Skeletal muscle cell (primary cell): Measurements from ENCODE around the gene PDE4DIP.
"Not testable (repeated sequence)": the region's sequence is repeated elsewhere in the genome, so short reads cannot be mapped to it uniquely, and the experiment has no call there.

Source experiments
- DNase-seq: peaks from one replicate; pipeline ENCODE4 v3.0.0-alpha.2; 2010; ENCODE audit warnings: low read depth
- H3K4me3 ChIP-seq: 2 replicates; pipeline ENCODE4 v1.5.1; 2011; ENCODE audit warnings: low read depth, mild to moderate bottlenecking, control low read depth, low read length, moderate library complexity

Gene PDE4DIP

DNA sequence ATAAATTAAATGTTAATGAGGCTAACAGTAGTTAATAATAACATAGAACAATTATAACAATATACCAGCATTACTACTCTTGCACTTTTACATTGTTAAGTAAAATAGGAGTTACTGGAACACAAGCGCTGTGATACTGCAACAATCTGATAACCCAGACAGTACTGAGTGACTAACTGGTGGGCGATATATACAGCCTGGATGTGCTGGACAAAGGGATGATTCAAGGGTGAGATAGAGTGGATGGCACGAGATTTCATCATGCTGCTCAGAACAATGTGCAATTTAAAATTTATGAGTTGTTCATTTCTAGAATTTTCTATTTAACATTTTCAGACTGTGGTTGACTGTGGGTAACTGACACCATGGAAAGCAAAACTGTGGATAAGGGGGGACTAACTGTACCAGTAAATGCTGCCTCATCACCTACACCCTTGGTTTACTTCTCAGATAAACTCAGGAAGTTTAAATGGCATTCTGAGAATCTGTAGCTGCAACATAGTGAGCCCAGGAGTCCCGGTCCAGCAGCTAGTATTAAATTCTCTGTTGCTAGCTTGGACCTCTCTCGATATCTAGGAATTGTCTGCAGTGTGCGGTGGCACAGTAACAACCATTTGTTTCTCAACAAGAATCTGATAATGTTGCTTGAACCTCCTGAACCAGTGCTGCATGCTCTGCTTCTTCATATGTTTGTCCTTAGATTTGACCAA, 24.9 kb downstream of the PDE4DIP start:
- not testable (repeated sequence) for H3K4me3 ChIP-seq, DNase-seq

GRCh38 chr1:148869634-148869961, 25.4 kb downstream of the PDE4DIP start:
- not testable (repeated sequence) for DNase-seq

DNA sequence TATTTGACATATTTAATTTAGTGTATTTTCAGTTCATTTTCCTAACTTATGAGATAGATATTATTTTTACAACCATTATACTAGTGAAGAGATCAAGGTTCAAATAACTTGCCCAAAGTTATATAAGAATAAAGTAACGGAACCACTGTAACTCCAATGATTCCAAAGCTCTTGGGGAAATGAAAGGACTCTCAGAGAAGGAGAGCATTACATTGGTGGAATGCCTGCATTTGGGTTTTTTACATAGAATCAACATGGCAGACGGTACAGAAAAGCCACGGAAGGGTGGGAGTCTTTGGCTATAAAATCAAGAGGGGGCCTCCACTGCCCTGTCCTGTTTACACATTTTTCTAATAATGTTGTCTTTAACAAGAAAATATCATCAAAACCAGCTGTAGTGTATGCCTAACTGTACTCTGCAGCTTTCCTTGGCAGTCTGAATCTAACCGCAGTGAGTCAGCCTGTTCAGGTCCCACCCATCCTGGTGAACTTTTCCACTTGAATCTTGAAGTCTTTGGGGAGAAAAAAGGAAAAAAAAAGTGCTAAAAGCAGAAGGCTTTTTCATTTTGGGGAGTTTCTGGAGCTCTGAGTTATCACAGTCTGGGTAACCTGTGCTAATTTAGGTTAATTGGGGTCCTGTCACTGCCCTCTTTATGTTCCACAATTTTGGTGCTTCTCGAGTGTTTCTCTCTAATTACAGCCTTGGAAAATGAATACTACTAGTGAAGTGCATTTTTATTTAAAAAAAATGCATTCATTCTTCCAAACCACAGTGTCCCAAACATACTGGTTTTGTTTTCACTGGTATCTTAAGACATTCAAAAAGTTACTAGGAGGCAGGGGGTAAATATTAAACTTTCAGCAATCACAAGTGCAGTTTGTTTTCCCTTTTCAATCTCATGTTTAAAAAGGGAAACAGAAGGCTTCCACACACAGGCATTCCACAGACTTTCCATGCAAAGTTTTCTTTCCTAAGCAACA, 30.5 kb downstream of the PDE4DIP start:
- not testable (repeated sequence) for H3K4me3 ChIP-seq, DNase-seq

More at GRCh38 chr1:148869634-148869961, 25.4 kb downstream of the PDE4DIP start:
- not testable (repeated sequence) for H3K4me3 ChIP-seq

DNA sequence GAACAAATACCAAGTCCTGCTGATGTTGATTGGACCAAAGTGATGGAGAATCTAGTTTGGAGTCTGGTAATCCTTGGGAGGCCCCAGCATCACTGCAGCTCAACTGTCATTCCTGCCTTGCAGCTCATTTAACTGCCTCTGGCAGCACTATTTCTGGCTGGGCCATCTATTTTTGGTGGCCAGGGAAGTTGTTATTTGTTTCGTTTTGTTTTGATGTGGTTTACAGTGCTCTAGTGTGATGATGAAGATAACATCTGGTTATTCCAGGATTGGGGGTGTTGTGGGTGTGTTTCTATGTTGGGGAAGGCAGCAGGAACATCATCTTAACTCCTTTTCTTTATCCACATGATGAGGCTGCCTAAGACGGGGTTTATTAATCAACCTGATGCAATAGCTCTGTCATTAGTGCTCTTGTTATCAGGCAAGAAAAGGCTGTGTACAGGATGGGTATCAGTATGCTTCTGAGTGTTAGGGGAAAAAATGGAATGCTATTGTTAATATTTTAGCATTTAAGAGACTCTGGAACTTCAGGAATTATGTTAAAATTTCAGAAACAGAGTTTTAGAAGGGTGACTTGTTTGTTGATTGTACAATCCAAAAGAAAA, 35.7 kb downstream of the PDE4DIP start:
- H3K4me3 ChIP-seq, DNase-seq: not testable (repeated sequence)

DNA sequence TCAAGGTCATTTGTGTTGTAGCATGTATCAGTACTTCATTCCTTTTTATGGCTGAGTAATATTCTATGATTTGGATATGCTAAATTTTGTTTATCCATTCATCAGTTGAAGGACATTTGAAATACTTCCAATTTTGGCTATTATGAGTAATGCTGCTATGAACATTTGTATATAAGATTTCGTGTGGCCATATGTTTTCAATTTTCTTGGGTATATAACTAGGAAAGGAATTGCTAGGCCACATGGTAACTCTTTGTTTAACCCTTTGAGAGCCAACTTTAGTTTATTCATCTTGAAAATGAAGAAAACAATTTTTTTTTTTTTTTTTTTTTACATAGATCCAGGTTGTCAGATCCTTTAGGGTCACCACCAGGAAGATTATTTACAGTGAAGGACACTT, 37.0 kb downstream of the PDE4DIP start:
- not testable (repeated sequence) for H3K4me3 ChIP-seq, DNase-seq

DNA sequence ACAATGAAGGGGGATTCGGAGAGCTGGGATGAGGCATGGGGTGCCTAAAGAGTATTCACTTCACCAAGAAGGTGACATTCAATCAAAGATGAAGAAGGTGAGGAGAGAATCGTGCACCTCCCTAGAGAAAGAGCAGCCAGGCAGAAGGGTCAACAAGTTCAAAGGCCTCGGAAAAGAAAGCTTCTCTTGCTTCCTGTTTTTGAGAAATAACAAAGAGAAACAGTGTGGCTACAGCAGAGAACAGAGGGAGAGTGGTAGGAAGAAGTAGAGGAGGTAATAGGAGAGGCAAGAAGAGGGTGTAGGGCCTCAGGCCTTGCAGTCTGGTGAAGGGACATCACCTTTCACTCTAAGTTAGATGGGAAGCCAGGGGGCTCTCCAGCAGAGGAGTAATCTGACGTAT, 41.0 kb downstream of the PDE4DIP start:
- H3K4me3 ChIP-seq, DNase-seq: not testable (repeated sequence)

- DNase-seq, H3K4me3 ChIP-seq: not testable (repeated sequence)
Observed at GRCh38 chr1:148886293-148886692, 42.1 kb downstream of the PDE4DIP start.

GRCh38 chr1:148888597-148888996, 44.4 kb downstream of the PDE4DIP start:
- not testable (repeated sequence) for H3K4me3 ChIP-seq, DNase-seq

GRCh38 chr1:148889267-148890074, 45.2 kb downstream of the PDE4DIP start:
- H3K4me3 ChIP-seq, DNase-seq: not testable (repeated sequence)

GRCh38 chr1:148890075-148890568, 45.9 kb downstream of the PDE4DIP start:
- H3K4me3 ChIP-seq, DNase-seq: not testable (repeated sequence)

DNA sequence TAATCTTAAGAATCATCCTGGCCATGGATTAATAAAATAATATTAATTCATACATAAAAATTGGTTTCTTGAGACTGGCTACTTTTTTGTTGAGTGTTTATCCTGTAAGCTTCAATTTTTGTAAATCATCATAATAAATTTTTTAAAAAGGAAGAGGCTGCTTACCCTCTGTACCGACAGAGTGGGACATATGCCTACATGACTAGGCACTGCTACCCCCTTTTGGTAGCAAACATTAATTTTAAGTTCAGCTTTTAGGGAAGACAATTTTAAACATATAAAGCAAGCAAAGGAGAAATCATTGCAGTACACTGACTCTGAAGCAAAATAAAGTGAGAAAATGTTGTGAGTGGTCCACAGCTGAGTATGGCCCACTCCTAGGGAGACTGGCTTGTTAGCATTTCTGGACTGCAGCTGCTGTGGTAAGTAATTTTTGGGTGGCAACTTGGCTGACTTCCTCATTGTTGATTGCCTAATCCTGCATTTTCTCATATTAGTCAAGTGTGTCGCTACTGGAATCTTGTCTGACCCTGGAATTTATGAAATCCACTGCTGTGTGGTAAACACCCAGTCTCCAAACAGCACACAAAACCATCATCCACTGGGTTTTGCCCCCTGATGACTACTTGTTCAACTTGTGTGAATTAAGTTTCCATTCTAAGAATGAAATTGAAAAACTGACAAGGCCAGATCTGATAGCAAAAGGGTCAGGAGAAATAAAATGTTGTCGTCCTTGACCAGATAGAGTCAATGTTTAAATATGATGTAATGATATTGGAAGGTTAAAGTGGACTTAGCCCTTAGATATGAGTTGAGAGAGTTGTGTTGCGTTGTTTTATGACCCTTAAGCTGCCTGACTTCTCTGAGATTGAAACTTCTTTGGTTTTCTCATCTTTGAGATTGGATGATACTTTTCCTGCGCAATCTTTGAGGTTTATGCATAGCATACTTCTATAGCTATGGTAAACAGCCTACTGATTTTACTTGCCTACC, 50.4 kb downstream of the PDE4DIP start:
- not testable (repeated sequence) for DNase-seq

GRCh38 chr1:148900026-148900425, 55.8 kb downstream of the PDE4DIP start:
- not testable (repeated sequence) for DNase-seq, H3K4me3 ChIP-seq

More for the DNA sequence above, 50.4 kb downstream of the PDE4DIP start:
- not testable (repeated sequence) for H3K4me3 ChIP-seq

DNA sequence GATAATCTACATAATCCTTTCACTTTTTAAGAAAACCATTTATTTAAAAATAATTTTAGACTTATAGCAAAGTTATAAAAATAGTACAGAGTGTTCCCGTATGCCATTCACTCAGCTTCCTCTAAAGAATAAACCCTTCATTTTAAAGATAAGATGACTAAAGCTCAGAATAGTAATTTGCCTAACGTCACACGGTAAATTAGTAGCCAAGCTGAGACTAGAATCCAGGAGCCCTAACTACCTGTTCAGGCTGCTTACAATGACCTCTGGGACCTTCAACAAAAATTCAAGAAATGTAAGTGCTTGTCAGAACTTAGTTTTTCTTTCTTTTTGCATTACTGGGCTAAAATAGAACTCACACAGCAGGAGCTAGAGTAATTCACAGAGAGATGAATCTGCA, 56.5 kb downstream of the PDE4DIP start:
- H3K4me3 ChIP-seq, DNase-seq: not testable (repeated sequence)

DNA sequence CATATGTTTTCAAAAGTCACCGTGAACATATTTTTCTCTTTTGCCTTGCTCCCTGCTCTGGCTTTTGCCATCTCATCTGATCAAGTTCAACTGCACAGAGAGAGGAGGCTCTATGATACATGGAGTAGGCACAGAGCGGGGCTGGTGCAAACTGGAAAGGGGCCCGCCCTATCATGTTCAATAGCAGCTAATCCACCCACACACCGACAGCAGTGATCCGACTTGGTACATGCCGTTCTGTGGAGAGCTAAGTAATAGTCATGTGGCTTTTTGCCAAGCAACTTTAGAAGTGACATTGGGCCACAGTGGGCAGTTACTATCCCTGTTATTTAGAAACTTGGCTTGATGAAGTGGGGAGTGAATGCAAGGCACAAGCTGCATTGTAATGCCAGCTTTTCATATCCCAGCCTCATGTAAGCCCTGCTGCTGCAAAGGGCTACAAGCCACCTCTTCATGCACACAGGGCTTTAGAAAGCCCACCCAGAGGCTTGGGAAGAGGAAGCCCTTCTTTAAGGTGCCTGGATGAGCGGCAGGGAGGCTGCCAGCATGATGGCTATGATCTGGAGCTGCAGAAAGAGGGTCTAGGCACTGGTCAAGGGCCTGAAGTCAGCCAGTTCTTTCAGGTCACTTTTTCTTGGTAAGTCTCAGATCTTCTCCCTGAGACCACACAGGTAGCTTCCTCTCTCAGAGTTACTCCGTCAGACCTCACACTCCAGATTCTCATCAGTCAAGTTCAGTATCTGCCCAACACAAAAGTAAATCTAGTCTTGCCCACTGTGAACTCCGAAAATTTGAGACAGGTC, 57.1 kb downstream of the PDE4DIP start:
- DNase-seq, H3K4me3 ChIP-seq: not testable (repeated sequence)

DNA sequence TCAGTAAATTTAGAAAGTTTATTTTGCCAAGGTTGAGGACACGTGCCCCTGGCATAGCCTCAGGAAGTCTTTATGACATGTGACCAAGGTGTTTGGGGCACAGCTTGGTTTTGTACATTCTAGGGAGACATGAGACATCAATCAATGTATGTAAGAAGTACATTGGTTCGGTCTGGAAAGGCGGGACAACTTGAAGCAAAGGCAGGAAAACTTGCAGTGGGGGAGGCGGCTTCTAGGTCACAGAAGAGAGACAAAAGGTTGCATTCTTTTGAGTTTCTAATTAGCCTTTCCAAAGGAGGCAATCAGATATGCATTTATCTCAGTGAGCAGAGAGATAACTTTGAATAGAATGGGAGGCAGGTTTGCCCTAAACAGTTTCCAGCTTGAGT, 57.7 kb downstream of the PDE4DIP start:
- DNase-seq, H3K4me3 ChIP-seq: not testable (repeated sequence)

DNA sequence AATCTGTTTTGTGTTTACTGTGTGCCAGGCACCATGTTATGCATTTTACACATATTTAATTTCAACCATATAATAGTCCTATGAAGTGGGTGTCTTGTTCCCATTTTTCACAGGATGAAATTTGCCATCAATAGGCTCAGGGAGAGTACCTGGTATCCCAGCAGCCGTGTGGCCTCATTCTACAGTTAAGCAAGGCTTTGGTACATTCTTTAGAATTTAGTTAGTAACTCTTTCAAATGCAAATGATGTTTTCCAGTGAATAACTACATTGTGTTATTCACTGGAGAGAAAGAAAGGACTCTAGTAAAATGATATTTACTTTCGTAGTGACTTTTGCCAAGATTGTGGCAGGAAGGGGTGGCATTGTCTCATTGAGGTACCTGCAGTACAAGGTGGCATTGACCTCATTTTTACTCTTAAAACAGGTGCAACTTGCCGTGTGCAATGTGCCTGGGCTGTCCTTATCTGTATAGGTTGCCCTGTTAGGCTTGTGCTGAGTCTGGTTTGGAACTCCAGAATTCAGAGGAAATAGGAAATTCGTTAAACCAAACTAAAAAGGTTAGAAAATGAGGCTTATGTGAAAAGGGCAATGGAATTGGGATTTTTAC, 65.1 kb downstream of the PDE4DIP start:
- H3K4me3 ChIP-seq, DNase-seq: not testable (repeated sequence)
